GM12872 (cell line): ENCODE results near the gene METTL1.

Experiments used
- TF ChIP-seq, protein P1 (sequence below): IDR thresholded peaks from 3 replicates; pipeline ENCODE4 v1.5.1; 2011; ENCODE audit warnings: low read depth, mild to moderate bottlenecking, low read length, moderate library complexity; ENCODE audit not compliant: insufficient read depth

Gene METTL1

DNA sequence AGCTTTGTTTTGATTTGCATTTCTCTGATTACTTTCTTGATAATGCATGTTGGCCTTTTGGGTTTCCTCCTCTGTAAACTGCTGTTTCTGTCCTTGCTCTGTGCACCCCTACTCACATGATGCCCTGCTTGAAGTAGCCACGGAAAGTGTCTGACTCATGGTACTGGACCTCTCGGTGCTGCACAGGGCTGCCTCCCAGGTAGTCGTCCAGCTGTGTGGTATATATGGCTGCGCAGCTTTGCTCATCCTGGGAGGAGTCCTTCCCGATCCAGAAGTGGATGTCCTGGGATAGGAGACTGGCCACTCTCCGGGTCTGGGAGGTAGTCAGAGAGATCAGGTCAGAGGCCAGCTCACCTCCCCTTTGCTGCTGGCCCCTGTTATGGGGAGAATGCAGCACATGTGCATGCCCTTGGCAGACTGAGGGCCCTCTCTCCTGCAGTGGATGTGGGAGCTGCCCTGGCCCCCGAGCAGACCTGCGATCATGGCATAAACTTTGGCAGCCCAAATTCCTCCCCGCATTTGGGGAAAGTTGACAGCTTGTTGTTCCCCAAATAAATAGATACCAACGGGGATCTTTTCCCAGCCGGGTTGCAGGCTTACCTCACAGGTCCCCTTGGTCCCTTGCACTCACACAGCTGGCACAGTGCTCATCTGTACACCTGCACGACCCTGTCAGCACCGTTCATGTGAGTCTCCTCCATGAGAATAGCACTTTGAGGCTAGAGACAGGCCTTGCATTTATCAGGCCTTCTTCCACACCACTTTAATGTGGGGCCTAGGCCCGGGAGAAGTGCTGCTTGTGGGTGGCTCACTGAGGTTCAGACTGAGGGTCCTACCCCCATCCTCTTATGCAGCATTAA, 41.4 kb upstream of the METTL1 start:
- TF ChIP-seq, protein P1, sequence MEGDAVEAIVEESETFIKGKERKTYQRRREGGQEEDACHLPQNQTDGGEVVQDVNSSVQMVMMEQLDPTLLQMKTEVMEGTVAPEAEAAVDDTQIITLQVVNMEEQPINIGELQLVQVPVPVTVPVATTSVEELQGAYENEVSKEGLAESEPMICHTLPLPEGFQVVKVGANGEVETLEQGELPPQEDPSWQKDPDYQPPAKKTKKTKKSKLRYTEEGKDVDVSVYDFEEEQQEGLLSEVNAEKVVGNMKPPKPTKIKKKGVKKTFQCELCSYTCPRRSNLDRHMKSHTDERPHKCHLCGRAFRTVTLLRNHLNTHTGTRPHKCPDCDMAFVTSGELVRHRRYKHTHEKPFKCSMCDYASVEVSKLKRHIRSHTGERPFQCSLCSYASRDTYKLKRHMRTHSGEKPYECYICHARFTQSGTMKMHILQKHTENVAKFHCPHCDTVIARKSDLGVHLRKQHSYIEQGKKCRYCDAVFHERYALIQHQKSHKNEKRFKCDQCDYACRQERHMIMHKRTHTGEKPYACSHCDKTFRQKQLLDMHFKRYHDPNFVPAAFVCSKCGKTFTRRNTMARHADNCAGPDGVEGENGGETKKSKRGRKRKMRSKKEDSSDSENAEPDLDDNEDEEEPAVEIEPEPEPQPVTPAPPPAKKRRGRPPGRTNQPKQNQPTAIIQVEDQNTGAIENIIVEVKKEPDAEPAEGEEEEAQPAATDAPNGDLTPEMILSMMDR, result no peak

DNA sequence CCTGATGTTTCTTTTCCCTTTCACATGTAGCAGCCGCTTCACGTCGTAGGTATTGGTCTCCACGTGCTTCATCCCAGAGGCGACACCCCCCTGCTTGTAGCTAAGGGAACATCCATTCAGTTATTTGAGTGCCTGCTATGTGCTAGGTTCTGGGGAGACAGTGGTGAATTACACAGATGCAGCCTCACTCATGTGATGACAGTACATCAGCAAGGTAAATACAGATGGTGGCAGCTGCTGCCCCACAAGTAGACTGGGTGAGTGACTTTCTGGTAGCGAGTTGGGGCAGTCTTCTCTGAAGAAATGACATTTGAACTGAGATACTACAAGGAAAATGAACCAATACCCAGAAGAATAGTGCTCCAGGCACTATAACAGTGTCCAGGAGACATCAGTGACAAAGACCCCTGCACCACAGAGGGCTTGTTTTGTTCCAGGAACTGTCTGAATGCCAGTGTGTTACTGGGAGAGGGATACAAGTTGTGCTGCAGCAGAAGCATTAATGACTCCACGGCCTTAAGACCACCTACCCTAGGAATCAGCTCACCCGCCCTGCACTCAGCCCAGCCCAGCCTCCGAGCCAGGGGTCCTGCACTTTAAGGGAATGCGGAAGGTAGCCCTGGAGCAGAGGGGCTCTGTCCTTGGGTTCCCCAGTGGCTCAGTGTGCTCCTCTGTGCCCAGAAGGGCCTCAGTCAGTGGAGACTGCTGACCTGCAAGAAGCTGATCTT, 39.3 kb upstream of the METTL1 start:
- TF ChIP-seq, protein P1, result no peak

DNA sequence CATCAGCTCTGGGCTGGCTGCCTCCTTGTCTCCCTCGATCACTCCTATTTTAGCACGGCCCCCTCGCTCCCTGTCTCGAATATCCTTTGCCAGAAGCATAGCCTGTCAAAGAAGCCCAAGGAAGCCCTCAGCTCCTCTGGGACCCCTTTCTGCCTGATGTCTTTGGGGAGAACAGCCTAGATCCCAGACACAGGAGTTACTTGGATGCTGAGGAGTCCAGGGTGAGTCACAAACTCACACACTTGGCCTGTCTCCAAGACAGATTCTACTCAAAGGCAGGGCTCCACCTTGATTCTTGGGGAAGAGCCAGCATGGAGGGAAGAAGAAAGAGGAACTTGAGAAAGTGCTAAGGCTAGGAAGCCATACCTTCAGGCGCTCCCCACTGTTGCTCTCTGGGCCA, 38.5 kb upstream of the METTL1 start:
- TF ChIP-seq, protein P1, result no peak

DNA sequence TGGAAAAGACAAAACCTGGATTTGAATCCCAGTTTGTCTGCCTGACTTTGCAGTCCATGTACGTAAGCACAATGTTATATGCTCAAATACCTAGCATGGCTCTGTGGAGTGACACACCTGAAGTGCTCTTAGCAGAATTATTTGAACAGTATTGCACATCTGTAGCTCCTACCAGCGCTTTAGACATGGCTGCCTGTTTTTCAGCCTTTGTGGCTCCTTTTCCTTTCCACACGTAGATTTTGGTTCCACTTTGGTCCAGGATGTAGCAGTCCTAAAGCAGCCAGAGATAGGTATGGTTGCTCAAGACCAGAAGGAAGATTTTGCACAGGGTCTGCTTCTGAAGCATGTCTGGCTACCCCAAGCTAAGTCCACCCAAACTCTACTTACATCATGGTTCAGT, 37.5 kb upstream of the METTL1 start:
- TF ChIP-seq, protein P1, result no peak

DNA sequence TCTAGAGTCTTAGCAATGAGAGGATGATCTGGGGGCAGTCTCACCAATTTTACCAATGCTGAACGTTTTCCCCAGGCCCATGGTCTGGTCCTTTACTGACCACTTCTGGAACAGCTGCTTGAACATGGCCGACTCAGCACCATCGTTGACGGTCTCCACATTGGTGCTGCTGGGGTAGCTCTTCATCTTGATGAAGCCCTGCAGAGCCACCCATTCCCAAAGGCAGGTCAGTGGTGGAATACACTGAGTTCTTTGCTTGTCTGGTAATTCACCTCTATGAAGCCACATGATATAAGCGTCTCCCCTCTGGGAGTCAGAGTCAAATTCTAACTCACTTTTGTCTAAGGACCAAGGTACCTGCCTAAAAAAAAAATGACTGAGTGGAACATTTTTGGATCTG, 36.4 kb upstream of the METTL1 start:
- TF ChIP-seq, protein P1, result no peak

DNA sequence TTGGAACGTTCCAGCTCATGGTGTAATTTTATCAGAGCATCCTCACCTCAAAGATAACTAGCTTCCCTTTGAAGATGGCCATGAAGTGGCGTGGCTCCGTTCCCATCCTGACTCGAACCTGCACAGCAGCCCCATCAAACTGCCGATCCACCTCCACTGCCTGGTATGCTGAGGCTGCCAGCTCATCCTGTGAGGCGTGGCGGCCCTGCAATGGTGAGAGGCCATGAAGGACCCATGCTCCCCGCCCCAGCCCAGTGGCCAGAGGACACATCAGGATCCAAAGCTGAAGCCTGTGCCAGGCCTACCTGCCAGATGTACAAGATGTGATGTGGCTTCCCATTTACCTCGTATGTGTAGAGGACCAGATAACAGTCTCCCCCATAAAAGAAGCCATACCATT, 35.4 kb upstream of the METTL1 start:
- TF ChIP-seq, protein P1, result no peak

DNA sequence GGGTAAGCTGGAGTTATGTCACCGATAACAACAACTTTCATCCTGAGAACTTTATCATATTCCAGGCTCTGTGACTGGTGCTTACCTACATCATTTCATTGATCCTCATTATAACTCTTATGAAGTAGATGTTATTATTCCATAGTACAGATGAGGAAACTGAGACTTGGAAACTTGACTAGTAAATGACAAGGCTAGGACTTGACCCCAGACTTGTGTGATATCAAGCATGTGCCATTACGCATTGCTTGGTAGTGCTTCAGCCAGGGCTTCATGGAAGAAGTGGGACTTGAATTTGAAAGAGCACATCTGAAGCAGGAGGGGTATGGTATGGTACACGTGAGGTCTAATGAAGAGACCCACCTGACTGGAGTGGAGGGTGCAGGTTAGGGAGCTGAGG, 34.8 kb upstream of the METTL1 start:
- TF ChIP-seq, protein P1, result no peak
